Heart left ventricle (tissue), 16 donors: ENCODE results near the gene DPH2. TPM values are rescaled to one million over a fixed set of nuclear protein-coding genes. Genes with fewer than 3 reads are reported as not detected.

Source experiments
- ATAC-seq, 4 donors: fragments of 200-7000 bp; cut with Tn5 transposase; one replicate each; pipeline ENCODE4 v1.9.1; 2020 to 2022; ENCODE audit warnings: moderate library complexity in 4 of 4, mild to moderate bottlenecking in 3 of 4, moderate number of reproducible peaks in 1 of 4
- DNase-seq, 5 donors: peaks; one replicate each; pipeline ENCODE4 v3.0.0-alpha.2; 2020
- H3K27ac ChIP-seq, 12 donors: fragments of 200-600 bp; sonication (generic) in 4 of 12; one replicate each; pipeline versions ENCODE4 v1.5.0 to v1.8.0; 2016 to 2022; ENCODE audit warnings: mild to moderate bottlenecking in 2 of 12
- H3K27me3 ChIP-seq, 9 donors: fragments of 200-600 bp; sonication (generic) in 2 of 9; one replicate each; pipeline versions ENCODE4 v1.5.1 to v1.8.0; 2016 to 2022; ENCODE audit warnings: mild to moderate bottlenecking in 3 of 9
- H3K36me3 ChIP-seq, 9 donors: fragments of 200-600 bp; sonication (generic) in 2 of 9; one replicate each; pipeline versions ENCODE4 v1.5.0 to v1.8.0; 2018 to 2022; ENCODE audit warnings: mild to moderate bottlenecking in 2 of 9
- H3K4me1 ChIP-seq, 12 donors: fragments of 200-600 bp; sonication (generic) in 4 of 12; one replicate each; pipeline versions ENCODE4 v1.5.0 to v1.8.0; 2016 to 2022; ENCODE audit warnings: mild to moderate bottlenecking in 3 of 12
- H3K4me3 ChIP-seq, 12 donors: fragments of 200-600 bp; sonication (generic) in 4 of 12; one replicate each; pipeline versions ENCODE4 v1.5.0 to v1.8.0; 2017 to 2022; ENCODE audit warnings: mild to moderate bottlenecking in 9 of 12, moderate library complexity in 4 of 12
- H3K9me3 ChIP-seq, 12 donors: fragments of 200-600 bp; sonication (generic) in 4 of 12; one replicate each; pipeline versions ENCODE4 v1.5.0 to v1.8.0; 2016 to 2022; ENCODE audit warnings: mild to moderate bottlenecking in 1 of 12
- POLR2A ChIP-seq, 2 donors: fragments of 450-650 bp; IDR thresholded peaks; one replicate each; pipeline ENCODE4 v1.6.1; 2017; ENCODE audit warnings: antibody characterized with exemption in 2 of 2, mild to moderate bottlenecking in 2 of 2, moderate library complexity in 2 of 2
- WGBS, 4 donors: extraction: QIAGEN DNeasy Blood & Tissue Kit in 2 of 4; methylation state at CpG; one replicate each; pipeline versions ENCODE4 v1.1.5 to v1.1.7; 2013 to 2018; 5-methylcytosine and 5-hydroxymethylcytosine counted together
- intact Hi-C, 10 donors: fragments of 100-400 bp; cut with DNase I; formaldehyde crosslinking; loops; one replicate each; pipeline versions ENCODE4 v1.11.1 to v1.14.2; 2022
- polyA plus RNA-seq, 2 donors: library from polyadenylated mRNA; stranded (reverse); fragments of 200-250 nt; gene quantifications; one replicate each; pipeline ENCODE4 v1.2.3, GENCODE V29; 2013
- total RNA-seq, 9 donors: library from RNA; depleted of rRNA in 2 of 9; stranded (reverse); fragments of >200 nt in 2 of 9; fragmentation: NEBNext Ultra II Directional in 3 of 9; extraction: Animal tissue kit (Norgen Biotek cat#: 25700) in 3 of 9; gene quantifications; one replicate each; pipeline versions ENCODE4 v1.1.0 to v1.2.4, GENCODE V29; 2016 to 2023
- TF ChIP-seq, protein P1 (sequence below), 12 donors: fragments of 200-600 bp; sonication (generic) in 4 of 12; IDR thresholded peaks; one replicate each; pipeline versions ENCODE4 v1.5.0 to v1.8.0; 2018 to 2022; ENCODE audit warnings: antibody characterized with exemption in 12 of 12, mild to moderate bottlenecking in 5 of 12
- donor health status: ischemic (EF 13 %, LVEDD 7.1; RV severe dilation, severe dysfunction).
- donor health status: healthy with polysubstance abuse.
- donor health status: DM: no; HTN: yes; CAD: no.
- donor health status: DM: no; HTN: no; CAD: no.
- donor health status: ischemic (EF 25% LVEDD 6.9; RV normal size, moderate dysfunction).
- donor health status: ischemic (EF 25% LVEDD 5.7; RV mildly dilated, moderate dysfunction).
- donor health status: healthy.
- donor health status: DM: yes; HTN: yes; CAD: no.
- donor health status: ischemic (EF 35%, LVEDD 5.7; RV mildly dilated, moderate dysfunction).
- donor health status: nonischemic (EF 11% LVEDD 7.7; RV severe dilation, severe dysfunction).
- donor health status: DM: yes; HTN: yes; CAD: no.
- donor health status: PGD.
- donor health status: ischemic (EF 29% LVEDD 5.4; RV normal size, mild dysfunction).
- donor health status: nonischemic (EF 23%, LVEDD 6.1; RV moderate dilation, normal function).

DPH2 gene
- total and polyA plus RNA-seq, 11 donors: 8.0 to 65.6 (median 14.7) TPM

DNA sequence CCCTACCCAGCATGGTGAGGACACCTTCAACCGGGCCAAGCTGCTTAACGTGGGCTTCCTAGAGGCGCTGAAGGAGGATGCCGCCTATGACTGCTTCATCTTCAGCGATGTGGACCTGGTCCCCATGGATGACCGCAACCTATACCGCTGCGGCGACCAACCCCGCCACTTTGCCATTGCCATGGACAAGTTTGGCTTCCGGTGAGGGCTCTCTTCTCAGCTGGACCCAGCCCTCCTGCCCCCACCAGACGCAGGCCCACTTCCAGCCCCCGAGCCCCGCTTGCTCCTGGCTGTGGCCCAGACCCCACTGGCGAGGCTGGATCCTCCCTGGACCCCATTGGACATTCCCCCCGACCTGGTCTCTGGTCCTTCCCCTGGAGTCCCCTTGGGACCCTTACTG, 15.0 kb downstream of the DPH2 start:
- TF ChIP-seq, protein P1, sequence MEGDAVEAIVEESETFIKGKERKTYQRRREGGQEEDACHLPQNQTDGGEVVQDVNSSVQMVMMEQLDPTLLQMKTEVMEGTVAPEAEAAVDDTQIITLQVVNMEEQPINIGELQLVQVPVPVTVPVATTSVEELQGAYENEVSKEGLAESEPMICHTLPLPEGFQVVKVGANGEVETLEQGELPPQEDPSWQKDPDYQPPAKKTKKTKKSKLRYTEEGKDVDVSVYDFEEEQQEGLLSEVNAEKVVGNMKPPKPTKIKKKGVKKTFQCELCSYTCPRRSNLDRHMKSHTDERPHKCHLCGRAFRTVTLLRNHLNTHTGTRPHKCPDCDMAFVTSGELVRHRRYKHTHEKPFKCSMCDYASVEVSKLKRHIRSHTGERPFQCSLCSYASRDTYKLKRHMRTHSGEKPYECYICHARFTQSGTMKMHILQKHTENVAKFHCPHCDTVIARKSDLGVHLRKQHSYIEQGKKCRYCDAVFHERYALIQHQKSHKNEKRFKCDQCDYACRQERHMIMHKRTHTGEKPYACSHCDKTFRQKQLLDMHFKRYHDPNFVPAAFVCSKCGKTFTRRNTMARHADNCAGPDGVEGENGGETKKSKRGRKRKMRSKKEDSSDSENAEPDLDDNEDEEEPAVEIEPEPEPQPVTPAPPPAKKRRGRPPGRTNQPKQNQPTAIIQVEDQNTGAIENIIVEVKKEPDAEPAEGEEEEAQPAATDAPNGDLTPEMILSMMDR (IDR thresholded peaks at IDR 0.05): no peak
- no peak for TF ChIP-seq POLR2A (IDR thresholded peaks at IDR 0.05)
- intact Hi-C loops: no loop called here
- no peaks in the 10 kb centered on the region for H3K27me3 ChIP-seq
- 95 to 97% (median 96%) methylated on average over 10 to 16 of the region's 16 CpGs for WGBS, 4 donors
- no peak overlapping the region for H3K27ac ChIP-seq
- peaks cover 0 to 17% (median 4%) of the 10 kb centered on the region in 9 donors for H3K36me3 ChIP-seq
- no peaks in the 10 kb centered on the region for H3K9me3 ChIP-seq
- DNase-seq (no peak), ATAC-seq (no peak)
- H3K4me1 ChIP-seq: peaks cover 0 to 10% (median 6%) of the 10 kb centered on the region in 12 donors
- no peak overlapping the region for H3K4me3 ChIP-seq

DNA sequence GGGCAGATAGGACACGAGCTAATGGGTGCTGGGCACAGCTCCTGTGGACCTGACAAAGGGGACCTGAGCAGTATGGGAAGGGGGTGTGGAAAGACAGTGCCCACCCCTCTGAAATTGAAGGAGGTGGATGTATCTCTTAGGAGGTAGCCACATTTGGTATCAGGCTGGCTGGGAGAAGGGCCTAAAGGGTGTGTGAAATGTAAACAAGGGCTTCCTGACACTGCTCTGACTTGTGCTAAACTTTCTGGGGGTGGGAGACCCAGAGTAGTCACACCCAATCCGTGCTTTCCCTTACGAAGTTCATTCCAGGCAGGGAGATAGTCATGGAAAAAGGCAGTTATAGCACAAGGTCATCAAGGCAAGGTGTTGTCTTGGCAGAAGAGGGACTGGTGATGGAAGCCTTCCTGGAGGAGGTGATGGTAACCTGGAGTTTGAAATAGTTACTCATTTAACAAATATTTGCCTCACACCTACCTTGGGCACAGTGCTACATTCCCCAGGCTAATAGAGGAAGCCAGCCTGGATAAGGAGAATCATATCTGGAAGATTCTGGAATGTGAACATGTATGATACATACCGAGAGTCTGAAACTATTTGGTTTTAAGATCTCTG, 16.3 kb downstream of the DPH2 start:
- 80 to 91% (median 84%) methylated on average over 4 of the region's 4 CpGs for WGBS, 4 donors
- no peak for TF ChIP-seq POLR2A (IDR thresholded peaks at IDR 0.05)
- TF ChIP-seq, protein P1 (IDR thresholded peaks at IDR 0.05): no peak
- Histone ChIP-seq H3K4me1 (peaks cover 0 to 8% (median 7%) of the 10 kb centered on the region in 12 donors), H3K27me3 (no peaks in the 10 kb centered on the region), H3K36me3 (peaks cover 0 to 17% (median 4%) of the 10 kb centered on the region in 9 donors), H3K4me3 (no peak overlapping the region), H3K9me3 (no peaks in the 10 kb centered on the region), H3K27ac (no peak overlapping the region)
- ATAC-seq (no peak), DNase-seq (no peak)
- intact Hi-C loops: no loop called here

DNA sequence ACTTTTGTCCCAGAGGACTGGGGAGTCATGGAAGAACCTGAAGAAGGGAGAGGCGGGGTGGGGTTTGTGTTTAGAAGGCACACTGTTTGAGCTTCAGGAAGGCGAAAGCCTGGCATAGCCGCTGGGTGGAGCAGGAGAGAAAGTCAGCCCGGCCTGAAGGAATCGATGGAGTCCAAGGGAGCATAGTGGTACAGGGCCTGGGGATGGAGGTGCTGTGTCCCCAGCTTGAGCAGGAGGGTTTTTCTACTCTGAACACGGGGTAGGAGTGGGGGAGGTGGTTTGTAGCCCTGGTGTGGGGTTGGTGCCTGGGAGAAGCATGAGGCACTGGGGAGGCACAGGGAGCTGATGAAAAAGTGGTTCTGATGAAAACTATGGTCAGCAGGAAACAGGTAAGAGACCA, 16.9 kb downstream of the DPH2 start:
- 80 to 87% (median 82%) methylated on average over 6 of the region's 6 CpGs for WGBS, 4 donors
- no peaks in the 10 kb centered on the region for H3K9me3 ChIP-seq
- ATAC-seq: no peak
- intact Hi-C loops: no loop called here
- H3K36me3 ChIP-seq: peaks cover 0 to 12% (median 4%) of the 10 kb centered on the region in 9 donors
- H3K27ac ChIP-seq: no peak overlapping the region
- no peak for DNase-seq
- H3K27me3 ChIP-seq: no peaks in the 10 kb centered on the region
- H3K4me1 ChIP-seq: peaks cover 0 to 10% (median 7%) of the 10 kb centered on the region in 12 donors
- no peak overlapping the region for H3K4me3 ChIP-seq
- no peak for TF ChIP-seq POLR2A (IDR thresholded peaks at IDR 0.05)
- TF ChIP-seq, protein P1 (IDR thresholded peaks at IDR 0.05): no peak

DNA sequence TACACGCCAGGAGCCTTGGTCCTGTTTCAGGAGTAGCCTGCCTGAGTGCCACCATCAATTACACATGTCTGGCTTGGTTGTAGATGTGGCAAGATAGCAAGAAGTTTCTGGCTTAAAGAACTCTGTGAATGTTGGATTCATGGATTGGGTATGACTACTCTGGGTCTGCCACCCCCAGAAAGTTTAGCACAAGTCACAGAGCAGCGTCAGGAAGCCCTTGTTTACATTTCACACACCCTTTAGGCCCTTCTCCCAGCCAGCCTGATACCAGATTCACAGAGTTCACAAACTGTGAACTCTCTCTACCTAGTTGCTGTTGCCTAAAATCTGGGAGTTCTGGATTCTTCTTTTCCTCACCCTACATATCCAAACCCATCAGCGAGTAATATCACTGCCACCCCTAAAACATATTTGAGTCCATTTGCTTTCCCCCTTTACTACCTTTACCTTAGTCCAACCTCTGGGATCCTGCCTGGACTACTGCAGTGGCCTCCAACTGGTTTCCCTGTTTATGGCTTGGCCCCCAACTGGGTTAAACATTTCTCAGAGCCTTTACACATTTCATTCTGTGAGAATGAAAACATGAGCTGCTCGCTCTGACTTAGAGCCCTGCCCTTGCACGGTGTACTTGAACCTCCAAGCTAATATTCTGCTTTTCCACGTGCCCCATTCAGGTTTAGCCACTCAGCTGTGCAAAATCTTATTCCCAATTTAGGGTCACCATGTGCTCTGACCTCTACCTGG, 17.5 kb downstream of the DPH2 start:
- no peaks in the 10 kb centered on the region for H3K27me3 ChIP-seq
- ATAC-seq (no peak), DNase-seq (no peak)
- no peak overlapping the region for H3K4me3 ChIP-seq
- intact Hi-C loops: no loop called here
- no peak overlapping the region for H3K27ac ChIP-seq
- TF ChIP-seq, protein P1 (IDR thresholded peaks at IDR 0.05): no peak
- no peak for TF ChIP-seq POLR2A (IDR thresholded peaks at IDR 0.05)
- H3K9me3 ChIP-seq: no peaks in the 10 kb centered on the region
- peaks cover 0 to 11% (median 1%) of the 10 kb centered on the region in 9 donors for H3K36me3 ChIP-seq
- peaks cover 0 to 16% (median 9%) of the 10 kb centered on the region in 12 donors for H3K4me1 ChIP-seq
- 86 to 91% (median 88%) methylated on average over 6 of the region's 6 CpGs for WGBS, 4 donors
